ENCODE results near the gene SIGLEC15. TPM values are rescaled to one million over a fixed set of nuclear protein-coding genes. Genes with fewer than 3 reads are reported as not detected.

The SIGLEC15 gene
- total RNA-seq, 1 donor from 2014 or later = 2.7 TPM

- no peaks in the 10 kb centered on the region for H3K9me3 Mint-ChIP-seq (ENCODE audit: unreplicated experiment)
- no peak for DNase-seq (ENCODE audit: low spot score)
- H3K27ac Mint-ChIP-seq (ENCODE audit: unreplicated experiment) = no peak overlapping the region
- no peaks in the 10 kb centered on the region for H3K4me1 Mint-ChIP-seq (ENCODE audit: unreplicated experiment)
- TF ChIP-seq, protein P1, sequence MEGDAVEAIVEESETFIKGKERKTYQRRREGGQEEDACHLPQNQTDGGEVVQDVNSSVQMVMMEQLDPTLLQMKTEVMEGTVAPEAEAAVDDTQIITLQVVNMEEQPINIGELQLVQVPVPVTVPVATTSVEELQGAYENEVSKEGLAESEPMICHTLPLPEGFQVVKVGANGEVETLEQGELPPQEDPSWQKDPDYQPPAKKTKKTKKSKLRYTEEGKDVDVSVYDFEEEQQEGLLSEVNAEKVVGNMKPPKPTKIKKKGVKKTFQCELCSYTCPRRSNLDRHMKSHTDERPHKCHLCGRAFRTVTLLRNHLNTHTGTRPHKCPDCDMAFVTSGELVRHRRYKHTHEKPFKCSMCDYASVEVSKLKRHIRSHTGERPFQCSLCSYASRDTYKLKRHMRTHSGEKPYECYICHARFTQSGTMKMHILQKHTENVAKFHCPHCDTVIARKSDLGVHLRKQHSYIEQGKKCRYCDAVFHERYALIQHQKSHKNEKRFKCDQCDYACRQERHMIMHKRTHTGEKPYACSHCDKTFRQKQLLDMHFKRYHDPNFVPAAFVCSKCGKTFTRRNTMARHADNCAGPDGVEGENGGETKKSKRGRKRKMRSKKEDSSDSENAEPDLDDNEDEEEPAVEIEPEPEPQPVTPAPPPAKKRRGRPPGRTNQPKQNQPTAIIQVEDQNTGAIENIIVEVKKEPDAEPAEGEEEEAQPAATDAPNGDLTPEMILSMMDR (IDR thresholded peaks at IDR 0.05; ENCODE audit: unreplicated experiment) = no peak
- no peak overlapping the region for H3K4me3 Mint-ChIP-seq (ENCODE audit: unreplicated experiment)
- peaks cover 5% of the 10 kb centered on the region for H3K27me3 Mint-ChIP-seq (ENCODE audit: unreplicated experiment)
- no peaks in the 10 kb centered on the region for H3K36me3 Mint-ChIP-seq (ENCODE audit: low read depth, unreplicated experiment)
Measured at GRCh38 chr18:45783097-45784075, 42.1 kb upstream of the SIGLEC15 start.

DNA sequence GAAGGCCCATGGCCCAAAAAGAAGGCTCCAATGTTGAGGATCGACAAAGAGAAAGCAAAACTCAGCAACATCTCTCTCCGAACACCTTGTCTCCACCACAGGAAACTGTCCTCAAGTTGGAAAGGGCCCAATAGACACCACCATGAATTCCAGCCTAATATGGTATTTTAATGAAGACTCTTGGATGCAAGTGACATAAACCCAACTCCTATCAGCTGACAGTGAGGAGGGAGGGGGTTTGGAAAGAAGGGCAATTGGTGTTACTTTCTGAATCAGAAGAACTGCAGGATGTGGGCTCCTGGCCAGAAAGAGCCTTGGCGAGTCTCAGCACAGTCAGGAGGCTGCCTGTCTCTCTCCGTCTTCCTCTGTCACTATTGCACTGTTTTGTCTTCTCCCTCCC lies 40.3 kb upstream of the SIGLEC15 start:
- Mint-ChIP-seq H3K36me3 (ENCODE audit: low read depth, unreplicated experiment) (no peaks in the 10 kb centered on the region), H3K9me3 (ENCODE audit: unreplicated experiment) (no peaks in the 10 kb centered on the region), H3K27me3 (ENCODE audit: unreplicated experiment) (peaks cover 3% of the 10 kb centered on the region), H3K4me1 (ENCODE audit: unreplicated experiment) (no peaks in the 10 kb centered on the region), H3K4me3 (ENCODE audit: unreplicated experiment) (no peak overlapping the region), H3K27ac (ENCODE audit: unreplicated experiment) (no peak overlapping the region)
- no peak for DNase-seq (ENCODE audit: low spot score)
- TF ChIP-seq, protein P1 (IDR thresholded peaks at IDR 0.05; ENCODE audit: unreplicated experiment) = no peak

DNA sequence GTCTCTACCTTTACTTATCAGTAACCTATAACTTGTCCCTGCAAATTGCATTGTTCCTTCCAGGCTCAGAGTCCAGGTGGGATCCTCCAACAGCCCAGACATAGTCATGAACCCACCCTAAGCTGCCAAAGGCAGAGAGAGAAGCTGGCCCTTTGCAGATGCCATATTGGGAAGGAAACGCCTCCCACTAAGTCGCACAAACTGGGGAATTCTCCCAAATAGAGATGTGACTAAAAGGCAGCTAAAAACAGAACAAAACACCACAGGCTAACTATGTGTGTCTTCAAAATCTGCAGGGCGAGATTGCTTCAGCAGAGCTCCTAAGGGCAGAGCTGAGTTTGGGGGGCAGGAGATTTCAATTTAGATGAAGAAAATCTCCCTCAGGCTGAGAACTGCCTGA lies 38.5 kb upstream of the SIGLEC15 start:
- Mint-ChIP-seq H3K36me3 (ENCODE audit: low read depth, unreplicated experiment) (no peaks in the 10 kb centered on the region), H3K4me3 (ENCODE audit: unreplicated experiment) (no peak overlapping the region), H3K9me3 (ENCODE audit: unreplicated experiment) (no peaks in the 10 kb centered on the region), H3K27ac (ENCODE audit: unreplicated experiment) (no peak overlapping the region), H3K27me3 (ENCODE audit: unreplicated experiment) (no peaks in the 10 kb centered on the region), H3K4me1 (ENCODE audit: unreplicated experiment) (no peaks in the 10 kb centered on the region)
- no peak for DNase-seq (ENCODE audit: low spot score)
- TF ChIP-seq, protein P1 (IDR thresholded peaks at IDR 0.05; ENCODE audit: unreplicated experiment) = no peak

- H3K9me3 Mint-ChIP-seq (ENCODE audit: unreplicated experiment) = no peaks in the 10 kb centered on the region
- H3K27ac Mint-ChIP-seq (ENCODE audit: unreplicated experiment) = no peak overlapping the region
- no peaks in the 10 kb centered on the region for H3K27me3 Mint-ChIP-seq (ENCODE audit: unreplicated experiment)
- no peaks in the 10 kb centered on the region for H3K36me3 Mint-ChIP-seq (ENCODE audit: low read depth, unreplicated experiment)
- no peaks in the 10 kb centered on the region for H3K4me1 Mint-ChIP-seq (ENCODE audit: unreplicated experiment)
- no peak for DNase-seq (ENCODE audit: low spot score)
- TF ChIP-seq, protein P1 (IDR thresholded peaks at IDR 0.05; ENCODE audit: unreplicated experiment) = no peak
- no peak overlapping the region for H3K4me3 Mint-ChIP-seq (ENCODE audit: unreplicated experiment)
Measured at GRCh38 chr18:45787346-45787745, 38.1 kb upstream of the SIGLEC15 start.

DNA sequence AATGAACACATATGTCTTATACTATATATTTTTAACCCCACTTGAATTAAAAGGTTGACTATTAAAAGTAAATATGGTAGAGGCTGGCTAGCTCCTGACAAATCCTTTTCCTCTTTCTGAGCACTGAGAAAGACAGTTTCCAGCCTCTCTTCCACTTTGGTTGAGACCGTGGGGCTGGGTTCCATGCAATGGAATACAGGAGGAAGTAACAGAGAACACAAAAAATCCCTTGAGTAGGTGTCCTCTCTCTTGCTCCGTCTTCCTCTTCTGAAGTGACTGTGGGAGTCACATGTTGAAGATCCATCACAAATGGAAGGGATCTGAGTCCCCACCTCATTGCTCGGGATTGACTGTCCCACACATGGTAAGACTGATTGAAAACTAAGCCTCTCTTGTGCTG lies 36.6 kb upstream of the SIGLEC15 start:
- Mint-ChIP-seq H3K4me1 (ENCODE audit: unreplicated experiment) (no peaks in the 10 kb centered on the region), H3K4me3 (ENCODE audit: unreplicated experiment) (no peak overlapping the region), H3K9me3 (ENCODE audit: unreplicated experiment) (no peaks in the 10 kb centered on the region), H3K36me3 (ENCODE audit: low read depth, unreplicated experiment) (no peaks in the 10 kb centered on the region), H3K27me3 (ENCODE audit: unreplicated experiment) (no peaks in the 10 kb centered on the region), H3K27ac (ENCODE audit: unreplicated experiment) (no peak overlapping the region)
- TF ChIP-seq, protein P1 (IDR thresholded peaks at IDR 0.05; ENCODE audit: unreplicated experiment) = no peak
- DNase-seq (ENCODE audit: low spot score) = no peak
